B cell (primary cell): ENCODE results near the gene SH3RF3. TPM values are rescaled to one million over a fixed set of nuclear protein-coding genes. Genes with fewer than 3 reads are reported as not detected.

Experiments
- ATAC-seq: fragments of 200-7000 bp; cut with Tn5 transposase; one replicate; pipeline ENCODE4 v1.10.0; 2021; ENCODE audit warnings: low read depth, mild to moderate bottlenecking, moderate number of reproducible peaks, moderate library complexity
- CTCF ChIA-PET: fragments of 350-600 bp; sonication (Branson Sonifier 250); formaldehyde crosslinking; loops from one replicate; lab custom pipeline; 2021; ENCODE audit warnings: antibody characterized with exemption, inconsistent platforms; lab: Charles Lee
- POLR2A ChIA-PET: fragments of 350-600 bp; sonication (Branson Sonifier 250); formaldehyde crosslinking; loops from one replicate; lab custom pipeline; 2021; ENCODE audit warnings: antibody characterized with exemption; lab: Charles Lee
- DNase-seq: peaks from one replicate; pipeline ENCODE4 v3.0.0; 2013
- H2AFZ ChIP-seq: 2 replicates; pipeline ENCODE4 v1.6.1; 2012; ENCODE audit warnings: mild to moderate bottlenecking, low read depth, low read length; ENCODE audit not compliant: insufficient read depth, poor library complexity, severe bottlenecking
- H3K27ac ChIP-seq, 2 donors: 1 replicate in 1 of 2; 2 replicates in 1 of 2; pipeline ENCODE4 v1.5.1; 2012 to 2013; ENCODE audit warnings: low read length in 2 of 2, mild to moderate bottlenecking in 2 of 2, moderate library complexity in 1 of 2
- H3K27me3 ChIP-seq, 4 experiments: fragments of 200-600 bp in 1 of 4; sonication (generic) in 1 of 4; replicated peaks in 1 of 4; 1 replicate in 2 of 4; 2 replicates in 2 of 4; pipeline versions ENCODE4 v1.6.1 to v1.7.0; 2013 to 2016; ENCODE audit warnings: low read length in 3 of 4, mild to moderate bottlenecking in 2 of 4, mixed read lengths in 1 of 4, moderate library complexity in 1 of 4; ENCODE audit not compliant: insufficient read depth in 4 of 4, control insufficient read depth in 3 of 4; ENCODE audit errors: control extremely low read depth in 1 of 4
- H3K36me3 ChIP-seq, 2 experiments: replicated peaks in 1 of 2; 1 replicate in 1 of 2; 2 replicates in 1 of 2; pipeline versions ENCODE4 v1.6.1 to v1.7.1; 2013; ENCODE audit warnings: low read length in 1 of 2; ENCODE audit not compliant: insufficient read depth in 2 of 2, control insufficient read depth in 1 of 2; ENCODE audit errors: control extremely low read depth in 1 of 2, extremely low read depth in 1 of 2
- H3K4me1 ChIP-seq, 2 donors: fragments of 200-600 bp in 1 of 2; sonication (generic) in 1 of 2; 1 replicate in 1 of 2; 2 replicates in 1 of 2; pipeline versions ENCODE4 v1.5.1 to v1.6.1; 2013 to 2017; ENCODE audit warnings: low read length in 2 of 2; ENCODE audit not compliant: control insufficient read depth in 2 of 2, insufficient read depth in 2 of 2
- H3K4me2 ChIP-seq: replicated peaks from 2 replicates; pipeline ENCODE3; 2012; ENCODE audit warnings: mild to moderate bottlenecking, low read depth, low read length; ENCODE audit not compliant: poor library complexity, severe bottlenecking
- H3K4me3 ChIP-seq, 5 experiments: fragments of 200-600 bp in 1 of 5; sonication (generic) in 1 of 5; 1 replicate in 3 of 5; 2 replicates in 2 of 5; pipeline versions ENCODE4 v1.5.1 to v1.7.0; 2011 to 2016; ENCODE audit warnings: low read length in 4 of 5, mild to moderate bottlenecking in 4 of 5, low read depth in 2 of 5, control low read depth in 1 of 5, moderate library complexity in 1 of 5; ENCODE audit not compliant: insufficient read depth in 1 of 5; ENCODE audit errors: control extremely low read depth in 1 of 5, extremely low read depth in 1 of 5
- H3K79me2 ChIP-seq: fragments of 200-600 bp; sonication (generic); one replicate; pipeline ENCODE4 v1.6.0; 2016; ENCODE audit warnings: low read length; ENCODE audit not compliant: control insufficient read depth, insufficient read depth
- H3K9ac ChIP-seq: fragments of 200-600 bp; sonication (generic); 2 replicates; pipeline ENCODE4 v1.6.1; 2017; ENCODE audit warnings: mild to moderate bottlenecking, low read length, moderate library complexity
- H3K9me3 ChIP-seq, 3 donors: one replicate each; pipeline versions ENCODE4 v1.6.1 to v1.7.1; 2013; ENCODE audit warnings: low read length in 2 of 3; ENCODE audit not compliant: control insufficient read depth in 2 of 3, insufficient read depth in 1 of 3; ENCODE audit errors: control extremely low read depth in 1 of 3
- H4K20me1 ChIP-seq: 2 replicates; pipeline ENCODE4 v1.6.0; 2012; ENCODE audit warnings: mild to moderate bottlenecking, low read length; ENCODE audit not compliant: insufficient read depth, control insufficient read depth, poor library complexity, severe bottlenecking
- H3K27ac Mint-ChIP-seq: one replicate; pipeline ENCODE4 v1.8.0; 2021; ENCODE audit warnings: mixed read lengths
- H3K27me3 Mint-ChIP-seq: one replicate; pipeline ENCODE4 v1.8.0; 2021; ENCODE audit warnings: mixed read lengths
- H3K4me1 Mint-ChIP-seq: one replicate; pipeline ENCODE4 v1.8.0; 2021; ENCODE audit warnings: mixed read lengths
- H3K4me3 Mint-ChIP-seq: one replicate; pipeline ENCODE4 v1.8.0; 2021; ENCODE audit warnings: mixed read lengths
- H3K9me3 Mint-ChIP-seq: one replicate; pipeline ENCODE4 v1.8.0; 2022; ENCODE audit warnings: mixed read lengths; ENCODE audit not compliant: insufficient read depth
- CTCF ChIP-seq: fragments of 200-600 bp; IDR thresholded peaks from one replicate; pipeline ENCODE4 v1.8.0; 2022; ENCODE audit warnings: antibody characterized with exemption, mild to moderate bottlenecking
- EZH2 ChIP-seq: IDR thresholded peaks from 2 replicates; pipeline ENCODE4 v1.6.1; 2012; ENCODE audit warnings: borderline replicate concordance, low read depth, mild to moderate bottlenecking, moderate library complexity, low read length; ENCODE audit not compliant: insufficient read depth, poor library complexity, severe bottlenecking
- WGBS: methylation state at CpG from one replicate; pipeline ENCODE4 v1.1.5; 2013; ENCODE audit warnings: missing lambda C conversion rate; ENCODE audit not compliant: insufficient coverage; 5-methylcytosine and 5-hydroxymethylcytosine counted together
- intact Hi-C: fragments of 100-400 bp; cut with micrococcal nuclease; formaldehyde crosslinking; loops from one replicate; pipeline ENCODE4 v1.10.0; 2022
- polyA plus RNA-seq: library from polyadenylated mRNA; depleted of rRNA; stranded (reverse); fragments of >200 nt; gene quantifications from 2 replicates; pipeline ENCODE4 v1.2.3, GENCODE V29; 2012
- total RNA-seq, 2 donors: library from RNA; stranded (reverse); fragments of 120-200 nt in 1 of 2; gene quantifications; 1 replicate in 1 of 2; 2 replicates in 1 of 2; pipeline versions ENCODE4 v1.2.3 to v1.2.4, GENCODE V29; 2013 to 2022

SH3RF3 gene
- total and polyA plus RNA-seq, 2 donors (not counting 1 experiment from before 2014, with no cell fraction given) = 0.07 to 1.2 TPM

- no peaks in the 10 kb centered on the region for H3K27me3 ChIP-seq
- H3K27ac ChIP-seq = no peak overlapping the region
- no peak for DNase-seq
- Mint-ChIP-seq H3K9me3 (no peaks in the 10 kb centered on the region), H3K27ac (no peak overlapping the region), H3K4me3 (no peak overlapping the region), H3K4me1 (peaks cover 3% of the 10 kb centered on the region), H3K27me3 (peaks cover 13% of the 10 kb centered on the region)
- no peaks in the 10 kb centered on the region for H3K4me1 ChIP-seq
- no peak overlapping the region for H2AFZ ChIP-seq
- ATAC-seq = no peak
- H3K9ac ChIP-seq = no peak overlapping the region
- H3K79me2 ChIP-seq = no peaks in the 10 kb centered on the region
- TF ChIP-seq EZH2 (no peak), CTCF (no peak)
- intact Hi-C loops = no loop called here
- WGBS = no CpG with 5 or more reads among the region's 7 CpGs
- ChIA-PET CTCF (no interaction called here), POLR2A (no interaction called here)
- no peaks in the 10 kb centered on the region for H3K36me3 ChIP-seq
- H3K9me3 ChIP-seq = no peaks in the 10 kb centered on the region
- no peak overlapping the region for H3K4me2 ChIP-seq
- H3K4me3 ChIP-seq = no peak overlapping the region
- no peaks in the 10 kb centered on the region for H4K20me1 ChIP-seq
Measured at GRCh38 chr2:109457794-109458193, 328.8 kb downstream of the SH3RF3 start.

- ChIA-PET CTCF (no interaction called here), POLR2A (no interaction called here)
- Histone ChIP-seq H3K27ac (no peak overlapping the region), H2AFZ (no peak overlapping the region), H3K27me3 (no peaks in the 10 kb centered on the region), H3K36me3 (no peaks in the 10 kb centered on the region), H3K4me2 (no peak overlapping the region), H3K9ac (no peak overlapping the region), H3K9me3 (no peaks in the 10 kb centered on the region), H3K79me2 (no peaks in the 10 kb centered on the region), H3K4me1 (no peaks in the 10 kb centered on the region), H3K4me3 (no peak overlapping the region), H4K20me1 (no peaks in the 10 kb centered on the region)
- peaks cover 13% of the 10 kb centered on the region for H3K27me3 Mint-ChIP-seq
- H3K4me3 Mint-ChIP-seq = no peak overlapping the region
- TF ChIP-seq EZH2 = no peak
- no peak for TF ChIP-seq CTCF
- WGBS = no CpG with 5 or more reads among the region's 1 CpG
- H3K27ac Mint-ChIP-seq = no peak overlapping the region
- no peak for DNase-seq
- intact Hi-C loops = no loop called here
- ATAC-seq = no peak
- H3K9me3 Mint-ChIP-seq = no peaks in the 10 kb centered on the region
- peaks cover 3% of the 10 kb centered on the region for H3K4me1 Mint-ChIP-seq
Measured at GRCh38 chr2:109458512-109458911, 329.5 kb downstream of the SH3RF3 start.
